Measurements from ENCODE around the gene ARTN.
A peak's percentile ranks its signal among the peaks of the same experiment; 100 is the strongest.

The ARTN gene

DNA sequence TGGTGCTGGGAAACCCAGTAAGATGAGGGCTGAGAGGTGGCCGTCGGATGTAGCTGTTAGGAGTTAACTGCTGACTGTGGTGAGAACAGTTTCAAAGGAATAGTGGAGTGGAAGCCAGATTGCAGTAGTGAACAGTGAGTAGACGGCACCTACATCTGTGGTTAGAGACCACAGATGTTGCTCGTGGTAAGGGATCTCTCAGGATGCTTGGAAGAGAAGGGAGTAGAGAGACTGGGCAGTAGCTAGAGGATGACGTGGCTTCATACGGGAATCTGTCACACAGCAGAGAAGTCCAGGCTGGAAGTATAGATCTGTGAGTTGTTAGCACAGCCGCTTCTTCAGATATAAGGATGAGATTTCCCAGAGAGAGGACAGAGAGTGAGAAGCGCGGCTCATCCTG, 7.8 kb upstream of the ARTN start:
- DNase-seq (ENCODE audit: low read depth) = no peak

DNA sequence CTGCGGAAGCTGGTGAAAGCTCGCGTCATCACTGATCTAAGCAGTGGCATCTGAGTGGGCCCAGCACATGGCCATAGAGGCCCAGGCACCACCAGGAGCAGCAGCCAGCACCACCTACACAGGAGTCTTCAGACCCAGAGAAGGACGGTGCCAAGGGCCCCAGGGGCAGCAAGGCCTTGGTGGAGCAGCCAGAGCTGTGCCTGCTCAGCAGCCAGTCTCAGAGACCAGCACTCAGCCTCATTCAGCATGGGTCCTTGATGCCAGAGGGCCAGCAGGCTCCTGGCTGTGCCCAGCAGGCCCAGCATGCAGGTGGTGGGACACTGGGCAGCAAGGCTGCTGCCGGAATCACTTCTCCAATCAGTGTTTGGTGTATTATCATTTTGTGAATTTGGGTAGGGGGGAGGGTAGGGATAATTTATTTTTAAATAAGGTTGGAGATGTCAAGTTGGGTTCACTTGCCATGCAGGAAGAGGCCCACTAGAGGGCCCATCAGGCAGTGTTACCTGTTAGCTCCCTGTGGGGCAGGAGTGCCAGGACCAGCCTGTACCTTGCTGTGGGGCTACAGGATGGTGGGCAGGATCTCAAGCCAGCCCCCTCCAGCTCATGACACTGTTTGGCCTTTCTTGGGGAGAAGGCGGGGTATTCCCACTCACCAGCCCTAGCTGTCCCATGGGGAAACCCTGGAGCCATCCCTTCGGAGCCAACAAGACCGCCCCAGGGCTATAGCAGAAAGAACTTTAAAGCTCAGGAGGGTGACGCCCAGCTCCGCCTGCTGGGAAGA, 3.2 kb upstream of the ARTN start:
- no peak for DNase-seq (ENCODE audit: low read depth)

DNA sequence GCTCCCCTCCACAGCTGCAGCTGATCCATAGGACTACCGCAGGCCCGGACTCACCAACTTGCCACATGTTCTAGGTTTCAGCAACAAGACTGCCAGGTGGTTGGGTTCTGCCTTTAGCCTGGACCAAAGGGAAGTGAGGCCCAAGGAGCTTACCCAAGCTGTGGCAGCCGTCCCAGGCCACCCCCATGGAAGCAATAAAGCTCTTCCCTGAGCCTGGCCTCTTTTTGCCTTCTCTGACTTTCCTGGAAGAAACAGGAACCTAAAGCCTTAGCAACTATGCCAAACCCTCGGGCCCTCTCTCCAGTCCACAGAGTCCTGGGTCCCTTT, 2.7 kb upstream of the ARTN start:
- DNase-seq (ENCODE audit: low read depth) = no peak

DNA sequence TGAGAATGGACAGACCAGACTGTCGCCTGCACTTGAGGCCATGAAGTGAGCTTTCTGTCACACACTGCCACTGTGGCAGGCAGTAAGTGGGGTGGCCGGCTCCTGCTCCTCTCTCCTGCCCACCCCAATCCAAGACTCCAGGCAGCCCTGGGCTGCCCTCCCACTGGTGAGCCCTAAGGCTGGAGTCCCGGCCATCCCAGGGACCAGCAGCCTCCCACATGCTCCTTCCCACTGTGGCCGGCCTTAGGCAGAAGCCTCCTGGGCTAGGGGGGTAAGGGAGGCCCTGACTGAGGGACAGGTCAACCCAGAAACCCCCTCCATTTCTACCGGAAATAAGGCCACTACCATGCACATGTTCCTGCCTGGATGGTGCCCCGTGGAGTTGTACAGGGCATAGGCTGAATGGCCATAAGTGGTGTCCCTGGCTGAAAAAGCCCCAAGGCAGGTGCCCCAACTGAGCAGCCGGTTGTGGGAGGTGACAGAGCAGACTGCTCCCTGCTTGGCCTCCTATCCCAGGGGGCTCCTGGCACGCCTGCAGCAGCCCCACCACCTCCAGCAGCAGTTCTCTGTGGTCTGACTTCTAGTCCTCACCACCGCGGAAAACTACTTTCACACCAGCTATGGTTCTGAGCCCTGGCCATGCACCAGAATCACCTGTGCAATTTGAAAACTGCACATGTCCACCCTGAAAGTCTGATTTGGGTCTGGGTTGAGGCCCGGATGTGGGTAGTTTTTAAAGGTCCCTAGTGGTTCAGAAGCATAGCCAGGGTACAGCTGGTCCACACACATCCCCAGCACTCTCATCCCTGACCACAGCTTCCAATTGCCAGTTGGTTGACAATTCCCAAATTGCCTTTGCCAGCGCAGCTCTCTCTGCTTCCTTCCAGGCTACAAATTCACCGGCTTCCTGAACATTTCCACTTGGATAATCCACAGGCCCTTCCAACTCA, 1.6 kb upstream of the ARTN start:
- no peak for DNase-seq (ENCODE audit: low read depth)

DNA sequence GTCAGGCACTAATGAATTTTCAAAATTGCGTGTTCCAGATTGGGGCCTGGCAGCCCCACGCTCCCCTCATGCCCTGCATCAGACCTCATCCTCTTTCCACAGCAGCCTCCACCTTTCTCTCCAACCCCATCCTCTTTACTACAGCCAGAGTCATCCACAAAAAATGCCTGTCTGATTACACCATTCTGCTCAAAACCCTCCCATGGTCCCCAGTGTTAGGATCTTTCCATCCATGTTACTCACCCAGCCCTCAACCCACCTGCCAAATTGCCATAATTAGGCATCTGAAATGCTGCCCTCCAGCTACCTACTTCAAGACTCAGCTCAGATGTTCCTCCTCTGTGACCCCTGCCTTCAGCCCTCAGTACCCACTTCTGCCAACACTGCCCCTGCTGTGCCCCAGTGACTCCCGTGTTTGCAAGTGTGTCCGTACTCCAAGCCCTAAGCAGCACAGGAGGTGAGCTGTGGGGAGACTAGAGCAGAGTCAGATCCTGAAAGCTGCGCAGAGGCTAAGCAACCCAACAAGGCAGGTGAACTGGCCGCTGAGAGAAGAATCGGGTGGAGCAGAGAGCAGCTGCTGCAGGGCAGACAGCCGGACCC, 715 bp upstream of the ARTN start:
- no peak for DNase-seq (ENCODE audit: low read depth)

DNA sequence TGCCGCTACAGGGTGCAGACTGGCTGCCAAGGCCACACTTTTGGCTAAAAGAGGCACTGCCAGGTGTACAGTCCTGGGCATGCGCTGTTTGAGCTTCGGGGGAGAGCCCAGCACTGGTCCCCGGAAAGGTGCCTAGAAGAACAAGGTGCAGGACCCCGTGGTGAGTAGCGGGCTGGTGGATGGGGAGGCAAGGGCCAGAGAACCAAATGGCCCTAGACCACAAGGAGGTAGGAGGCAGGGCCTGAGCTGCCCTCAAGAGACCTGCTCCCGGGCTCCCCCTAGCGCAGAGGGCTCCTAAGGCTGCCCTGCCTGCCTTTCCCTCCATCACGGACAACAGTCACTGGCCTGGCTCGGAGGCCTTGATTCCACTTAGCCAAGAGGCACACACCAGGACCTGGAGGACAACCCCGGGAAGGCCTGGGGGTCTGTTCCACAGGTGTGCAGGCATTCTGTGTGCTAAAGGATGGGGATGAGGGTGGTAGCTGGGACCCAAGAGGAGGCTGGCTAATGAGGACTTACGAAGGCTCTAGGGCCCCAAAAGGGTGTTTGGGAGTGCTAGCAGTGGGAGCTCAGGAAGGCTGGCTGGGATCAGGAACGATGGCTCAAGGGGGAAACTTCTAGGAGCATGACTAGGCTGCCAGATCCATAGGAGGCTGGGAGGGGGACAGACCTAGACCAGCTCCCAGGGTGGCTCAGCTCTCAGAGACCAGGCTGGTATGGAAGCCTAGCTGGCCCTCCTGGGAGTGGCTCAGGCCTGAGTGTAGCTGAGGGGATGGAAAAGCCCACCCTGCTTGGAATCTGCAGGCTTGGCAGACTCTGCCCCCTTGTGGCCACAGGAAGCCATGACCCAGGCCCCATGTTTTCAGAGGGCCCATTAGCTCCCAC, 742 bp downstream of the ARTN start:
- peak; percentile 15 for DNase-seq (ENCODE audit: low read depth)

DNA sequence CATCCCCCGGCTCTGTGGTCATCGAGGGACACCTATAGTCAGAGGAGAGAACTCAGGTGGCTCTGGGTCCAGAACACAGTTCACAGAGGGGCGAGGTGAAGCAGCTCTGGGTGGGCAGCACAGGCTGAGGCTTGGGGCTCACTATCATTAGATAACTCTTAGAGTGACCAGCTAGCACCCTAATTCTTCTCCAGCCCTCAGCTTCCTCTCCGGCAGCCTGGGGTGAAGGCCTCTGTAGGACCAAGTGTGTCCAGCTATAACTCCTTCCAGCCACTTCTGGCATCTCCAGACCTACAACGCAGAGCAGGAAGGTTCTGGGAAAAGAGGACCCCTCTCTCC, 1.4 kb downstream of the ARTN start:
- no peak for DNase-seq (ENCODE audit: low read depth)

DNA sequence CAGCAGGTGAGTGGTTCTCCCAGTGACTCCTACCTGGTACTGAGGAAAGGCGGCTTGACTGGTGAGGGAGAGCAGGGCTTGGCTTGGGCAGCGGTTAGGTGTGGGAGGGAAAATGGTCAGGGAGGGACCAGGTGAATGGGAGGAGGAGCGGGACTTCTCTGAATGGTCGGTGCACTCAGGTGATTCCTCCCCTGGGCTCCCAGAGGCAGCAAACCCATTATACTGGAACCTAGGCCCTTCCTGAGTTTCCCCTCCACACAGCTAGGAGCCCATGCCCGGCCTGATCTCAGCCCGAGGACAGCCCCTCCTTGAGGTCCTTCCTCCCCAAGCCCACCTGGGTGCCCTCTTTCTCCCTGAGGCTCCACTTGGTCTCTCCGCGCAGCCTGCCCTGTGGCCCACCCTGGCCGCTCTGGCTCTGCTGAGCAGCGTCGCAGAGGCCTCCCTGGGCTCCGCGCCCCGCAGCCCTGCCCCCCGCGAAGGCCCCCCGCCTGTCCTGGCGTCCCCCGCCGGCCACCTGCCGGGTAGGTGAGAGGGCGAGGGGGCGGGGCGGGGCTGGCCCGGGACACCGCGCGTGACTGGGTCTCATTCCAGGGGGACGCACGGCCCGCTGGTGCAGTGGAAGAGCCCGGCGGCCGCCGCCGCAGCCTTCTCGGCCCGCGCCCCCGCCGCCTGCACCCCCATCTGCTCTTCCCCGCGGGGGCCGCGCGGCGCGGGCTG, 2.3 kb downstream of the ARTN start:
- DNase-seq (ENCODE audit: low read depth) = no peak

DNA sequence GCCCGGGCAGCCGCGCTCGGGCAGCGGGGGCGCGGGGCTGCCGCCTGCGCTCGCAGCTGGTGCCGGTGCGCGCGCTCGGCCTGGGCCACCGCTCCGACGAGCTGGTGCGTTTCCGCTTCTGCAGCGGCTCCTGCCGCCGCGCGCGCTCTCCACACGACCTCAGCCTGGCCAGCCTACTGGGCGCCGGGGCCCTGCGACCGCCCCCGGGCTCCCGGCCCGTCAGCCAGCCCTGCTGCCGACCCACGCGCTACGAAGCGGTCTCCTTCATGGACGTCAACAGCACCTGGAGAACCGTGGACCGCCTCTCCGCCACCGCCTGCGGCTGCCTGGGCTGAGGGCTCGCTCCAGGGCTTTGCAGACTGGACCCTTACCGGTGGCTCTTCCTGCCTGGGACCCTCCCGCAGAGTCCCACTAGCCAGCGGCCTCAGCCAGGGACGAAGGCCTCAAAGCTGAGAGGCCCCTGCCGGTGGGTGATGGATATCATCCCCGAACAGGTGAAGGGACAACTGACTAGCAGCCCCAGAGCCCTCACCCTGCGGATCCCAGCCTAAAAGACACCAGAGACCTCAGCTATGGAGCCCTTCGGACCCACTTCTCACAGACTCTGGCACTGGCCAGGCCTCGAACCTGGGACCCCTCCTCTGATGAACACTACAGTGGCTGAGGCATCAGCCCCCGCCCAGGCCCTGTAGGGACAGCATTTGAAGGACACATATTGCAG, 3.0 kb downstream of the ARTN start:
- DNase-seq (ENCODE audit: low read depth) = no peak

DNA sequence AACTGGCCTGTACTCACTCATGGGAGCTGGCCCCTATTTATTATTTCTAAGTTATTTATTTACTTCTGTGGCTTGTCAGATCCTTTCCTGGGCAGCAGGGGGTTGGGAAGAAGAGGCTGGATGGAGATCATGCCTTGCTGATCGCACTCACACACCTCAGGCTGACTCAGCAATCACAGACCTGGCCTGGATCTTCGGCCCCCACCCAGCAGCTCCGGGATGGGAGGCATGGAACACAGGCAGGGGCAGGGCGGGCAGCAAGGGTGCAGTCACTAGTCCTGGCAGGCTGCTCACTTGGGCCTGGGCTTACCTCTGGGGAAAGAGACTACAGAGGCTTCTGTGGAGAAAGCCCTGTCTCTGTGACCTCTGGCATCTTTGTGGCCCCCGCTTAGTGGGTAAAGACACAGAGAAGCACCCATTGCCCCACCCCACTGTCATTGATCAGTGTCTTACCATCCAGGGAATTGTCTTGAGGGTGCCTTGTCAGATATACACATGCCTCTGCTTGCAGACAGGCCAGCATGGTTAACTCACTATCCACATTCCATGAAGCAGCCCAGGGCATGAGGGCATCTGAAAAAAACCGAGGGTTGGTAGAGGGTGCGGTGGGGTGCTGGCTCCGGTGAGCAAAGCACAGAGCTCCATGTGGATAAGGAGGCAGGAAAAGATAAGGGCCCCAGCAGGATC, 3.7 kb downstream of the ARTN start:
- DNase-seq (ENCODE audit: low read depth) = no peak

DNA sequence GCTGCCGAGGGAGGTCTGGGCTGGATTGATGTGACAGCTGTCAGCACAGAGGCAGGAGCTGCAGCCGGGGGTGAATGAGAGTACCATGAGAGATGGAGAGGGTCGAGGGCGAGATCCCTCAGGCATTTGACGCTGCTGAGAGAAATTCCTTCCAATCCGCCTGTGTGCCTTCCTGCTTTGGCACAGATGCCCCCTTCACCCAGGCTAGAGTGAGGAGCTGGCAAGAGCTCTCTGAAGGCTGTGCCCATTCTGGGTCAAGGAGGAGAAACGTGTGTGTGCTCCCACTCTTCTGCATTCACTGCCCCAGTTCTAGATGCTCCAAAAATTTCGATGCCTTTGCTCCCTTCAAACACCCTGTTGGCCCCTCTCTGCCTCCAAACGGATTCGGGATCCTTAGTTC, 4.8 kb downstream of the ARTN start:
- no peak for DNase-seq (ENCODE audit: low read depth)

DNA sequence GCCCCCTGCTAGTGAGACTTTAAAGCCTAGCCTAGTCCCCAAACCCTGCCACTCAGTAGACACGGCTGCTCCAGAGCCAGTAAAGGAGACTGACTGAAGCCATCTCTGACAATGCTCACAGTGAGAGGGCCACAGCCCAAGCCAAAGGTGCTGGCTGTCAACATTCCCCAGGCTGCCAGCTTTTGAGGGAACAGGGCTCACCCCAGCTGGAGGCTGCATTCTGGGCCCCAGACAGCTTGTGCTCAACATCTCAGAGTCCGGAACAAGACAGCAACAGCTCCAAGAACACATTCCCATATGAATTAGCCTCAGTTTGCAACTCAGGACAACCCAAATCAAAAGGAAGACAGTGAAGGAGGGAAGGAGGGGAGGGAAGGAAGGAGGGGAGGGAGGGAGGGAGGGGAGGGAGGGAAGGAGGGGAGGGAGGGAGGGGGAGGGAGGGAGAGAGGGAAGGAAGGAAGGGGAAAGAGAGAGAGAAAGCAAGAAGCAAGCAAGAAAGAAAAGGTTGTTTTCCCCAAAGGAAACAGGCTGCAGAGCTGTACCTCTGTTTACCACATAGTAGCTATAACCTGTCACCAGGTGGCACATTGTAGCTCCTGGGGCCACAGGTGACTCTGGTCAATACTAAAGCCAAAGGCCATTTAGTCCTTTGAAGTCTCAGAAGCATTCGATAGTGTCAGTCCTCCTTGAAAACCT, 5.4 kb downstream of the ARTN start:
- no peak for DNase-seq (ENCODE audit: low read depth)

DNA sequence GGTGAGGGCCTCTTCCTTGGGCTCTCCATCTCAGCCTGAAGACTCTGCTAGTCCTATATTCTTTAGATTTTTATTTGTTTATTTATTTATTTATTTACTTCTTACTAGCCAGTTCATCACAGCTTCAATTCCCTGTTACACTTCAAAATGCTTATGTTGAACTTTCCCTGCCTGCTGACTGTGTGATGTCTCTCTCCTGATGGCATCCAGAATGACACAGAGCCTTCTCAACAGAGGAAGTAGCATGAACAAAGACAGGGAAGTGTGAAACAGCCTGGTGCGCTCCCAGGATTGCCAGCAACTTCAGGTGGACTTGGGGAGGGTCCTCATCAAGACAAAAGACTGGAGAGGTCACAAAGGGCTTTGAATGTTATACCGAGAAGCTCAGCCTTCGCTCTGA, 8.8 kb downstream of the ARTN start:
- no peak for DNase-seq (ENCODE audit: low read depth)

DNA sequence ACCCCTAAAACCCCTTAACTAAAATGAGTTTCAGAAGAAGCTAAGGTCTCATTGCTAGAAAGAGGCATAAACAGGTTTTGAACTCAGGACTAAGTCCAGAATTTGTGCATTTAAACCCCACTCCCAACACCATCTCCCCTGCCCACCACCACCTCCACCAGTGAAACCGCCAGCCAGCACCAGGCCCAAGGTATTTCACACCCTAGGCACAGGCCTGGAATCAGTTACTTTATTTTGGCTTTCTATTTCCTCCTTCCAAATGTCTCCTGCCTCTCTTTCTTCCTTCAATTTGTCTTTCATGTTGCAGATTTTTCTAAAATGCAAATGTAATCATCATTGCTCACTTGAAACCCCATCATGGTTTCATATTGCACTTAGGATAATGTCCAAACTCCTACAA, 11.3 kb downstream of the ARTN start:
- DNase-seq (ENCODE audit: low read depth) = no peak

DNA sequence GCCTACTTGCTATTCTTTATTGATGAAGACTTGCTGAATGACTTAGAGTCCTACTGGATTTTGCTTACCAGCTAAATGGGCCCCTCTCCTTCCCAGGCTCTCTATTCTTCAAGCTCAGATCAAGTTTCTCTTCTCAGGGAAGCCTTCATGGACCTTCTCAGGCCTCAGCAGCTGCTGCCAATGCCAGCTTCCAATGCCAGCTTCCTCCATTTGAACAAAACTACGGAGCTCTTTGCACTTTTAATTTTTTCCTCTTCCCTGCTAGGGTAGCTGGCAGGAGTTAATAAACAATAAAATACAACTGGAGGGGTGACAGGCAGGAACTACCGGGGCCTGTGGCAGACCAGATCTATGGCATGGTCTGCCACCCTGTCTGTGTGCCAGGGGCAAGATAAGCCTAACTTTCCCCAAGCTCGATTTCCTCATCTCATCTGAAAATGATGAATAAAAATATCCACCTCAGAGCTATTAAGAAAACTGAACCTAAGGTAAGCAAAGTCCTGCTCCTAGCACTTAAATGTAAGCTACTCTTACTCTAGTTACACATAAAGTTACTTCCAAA, 12.2 kb downstream of the ARTN start:
- DNase-seq (ENCODE audit: low read depth) = no peak

DNA sequence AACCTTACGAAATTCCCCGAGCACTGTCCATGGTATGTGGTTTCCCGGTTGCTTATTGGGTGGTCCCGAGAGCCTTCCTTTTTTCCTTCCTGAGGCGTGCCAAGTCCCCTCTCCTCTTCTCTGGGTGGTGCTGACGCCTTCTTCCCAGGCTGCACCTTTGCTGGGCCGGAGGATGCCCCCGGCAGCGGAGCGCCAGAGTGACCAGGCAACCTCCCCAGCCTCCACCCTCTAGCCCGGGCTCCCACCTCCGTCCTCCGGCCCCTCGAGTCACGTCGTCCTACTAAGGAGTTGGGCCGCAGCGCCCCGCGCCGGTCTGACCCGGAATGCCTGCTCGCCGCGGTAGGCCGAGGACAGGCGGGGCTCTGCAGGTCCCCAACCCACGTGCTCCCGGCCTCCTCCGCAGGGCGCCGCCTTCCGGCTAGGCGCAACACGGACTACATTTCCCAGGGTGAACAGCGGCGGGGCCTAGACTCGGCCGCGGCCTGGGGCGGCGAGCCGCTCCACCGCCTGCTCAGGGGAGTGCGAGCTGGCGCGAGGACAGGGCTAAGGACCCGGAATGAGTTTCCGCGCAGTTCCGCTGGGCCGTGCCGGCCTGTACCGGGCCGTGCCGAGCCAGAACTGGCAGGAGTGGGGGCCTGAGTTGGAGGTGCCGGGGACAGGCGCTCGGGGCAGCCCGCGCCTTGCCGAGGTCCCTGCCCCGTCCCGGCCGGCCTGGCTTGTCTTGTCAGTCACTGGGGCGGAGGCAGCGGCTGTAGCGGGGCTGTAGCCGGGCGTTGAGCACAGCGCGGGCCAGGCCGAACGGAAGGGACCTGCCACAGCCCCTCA, 12.8 kb downstream of the ARTN start, which contains the start of gene IPO13:
TSS of gene IPO13 (plus strand) at position 715 of the 825 bp plus-strand sequence. CDS start 651 bp downstream, outside the sequence.
- peak; percentile 85 for DNase-seq (ENCODE audit: low read depth)

DNA sequence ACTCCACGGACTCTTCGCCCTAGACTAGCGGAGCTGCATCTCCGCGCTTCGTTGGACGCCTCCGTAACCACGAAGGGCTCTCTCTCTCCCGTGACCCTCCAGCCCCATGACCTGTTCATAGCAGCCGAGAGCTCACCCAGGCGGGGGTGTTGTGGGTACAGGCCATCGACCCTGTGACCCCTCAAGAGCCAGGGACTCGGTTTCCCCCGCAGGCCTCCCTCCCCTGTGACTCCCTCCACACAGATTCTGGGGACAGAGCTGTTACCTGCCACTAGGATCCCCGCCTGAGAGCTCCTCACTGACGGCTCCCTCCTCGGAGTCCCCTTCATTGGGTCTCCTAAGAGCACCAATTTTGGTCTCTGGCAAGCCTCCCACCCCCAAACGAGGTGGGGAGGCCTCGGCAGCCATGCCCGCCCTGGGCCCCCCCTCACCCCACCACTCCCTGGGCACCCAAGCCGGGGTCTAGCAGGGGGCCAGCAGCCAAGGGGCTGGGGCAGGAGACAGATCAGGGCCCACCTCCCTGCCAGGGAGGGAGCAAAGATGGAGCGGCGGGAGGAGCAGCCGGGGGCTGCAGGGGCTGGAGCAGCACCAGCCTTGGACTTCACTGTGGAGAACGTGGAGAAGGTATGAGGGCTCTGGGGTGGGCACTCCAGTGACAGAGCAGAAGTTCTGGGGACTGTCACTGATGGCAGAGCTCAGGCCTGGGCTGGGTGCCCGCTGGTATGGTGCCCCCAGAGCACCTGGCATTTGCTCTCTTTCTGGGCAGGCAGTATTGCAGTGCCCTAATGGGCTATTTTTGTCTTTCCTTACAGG, 13.7 kb downstream of the ARTN start:
- no peak for DNase-seq (ENCODE audit: low read depth)
